Calu3 (cell line): ENCODE measurements around the gene MYEOV. TPM values are rescaled to one million over a fixed set of nuclear protein-coding genes. Genes with fewer than 3 reads are reported as not detected.
A peak's percentile ranks its signal among the peaks of the same experiment; 100 is the strongest.

Experiments
- BruUV-seq: library from RNA; stranded (reverse); fragments of 400-500 nt; replicated peaks from 2 replicates; lab custom pipeline; 2021; lab: Mats Ljungman, UMichigan
- CTCF ChIA-PET: fragments of 300-600 bp; sonication (Branson Sonifier 250); formaldehyde crosslinking; loops from one replicate; lab custom pipeline; 2022; ENCODE audit warnings: antibody characterized with exemption; lab: Charles Lee
- DNase-seq: peaks from one replicate; pipeline ENCODE4 v3.0.0; 2022
- H3K27ac Mint-ChIP-seq: one replicate; pipeline ENCODE4 v1.8.0; 2022; ENCODE audit warnings: mixed read lengths; ENCODE audit not compliant: unreplicated experiment
- H3K27me3 Mint-ChIP-seq: one replicate; pipeline ENCODE4 v1.8.0; 2022; ENCODE audit warnings: mixed read lengths; ENCODE audit not compliant: unreplicated experiment
- H3K36me3 Mint-ChIP-seq: one replicate; pipeline ENCODE4 v1.8.0; 2022; ENCODE audit warnings: mild to moderate bottlenecking, moderate library complexity, mixed read lengths; ENCODE audit not compliant: insufficient read depth, unreplicated experiment
- H3K4me1 Mint-ChIP-seq: one replicate; pipeline ENCODE4 v1.8.0; 2022; ENCODE audit warnings: mild to moderate bottlenecking, low read depth, mixed read lengths; ENCODE audit not compliant: unreplicated experiment
- H3K4me3 Mint-ChIP-seq: one replicate; pipeline ENCODE4 v1.8.0; 2022; ENCODE audit warnings: mild to moderate bottlenecking, low read depth, moderate library complexity, mixed read lengths; ENCODE audit not compliant: unreplicated experiment
- H3K9me3 Mint-ChIP-seq: one replicate; pipeline ENCODE4 v1.8.0; 2022; ENCODE audit warnings: low read depth, mixed read lengths; ENCODE audit not compliant: unreplicated experiment
- intact Hi-C: fragments of 100-400 bp; cut with micrococcal nuclease; formaldehyde crosslinking; loops from one replicate; pipeline ENCODE4 v1.10.0; 2022; ENCODE audit not compliant: unreplicated experiment
- total RNA-seq: library from RNA; stranded (reverse); gene quantifications from 2 replicates; pipeline ENCODE4 v1.2.3, GENCODE V29; 2022
- TF ChIP-seq, protein P1 (sequence below): fragments of 200-600 bp; IDR thresholded peaks from one replicate; pipeline ENCODE4 v1.8.0; 2022; ENCODE audit warnings: antibody characterized with exemption; ENCODE audit not compliant: unreplicated experiment

MYEOV gene
- total RNA-seq, 1 experiment from 2014 or later: 79.9 TPM

DNA sequence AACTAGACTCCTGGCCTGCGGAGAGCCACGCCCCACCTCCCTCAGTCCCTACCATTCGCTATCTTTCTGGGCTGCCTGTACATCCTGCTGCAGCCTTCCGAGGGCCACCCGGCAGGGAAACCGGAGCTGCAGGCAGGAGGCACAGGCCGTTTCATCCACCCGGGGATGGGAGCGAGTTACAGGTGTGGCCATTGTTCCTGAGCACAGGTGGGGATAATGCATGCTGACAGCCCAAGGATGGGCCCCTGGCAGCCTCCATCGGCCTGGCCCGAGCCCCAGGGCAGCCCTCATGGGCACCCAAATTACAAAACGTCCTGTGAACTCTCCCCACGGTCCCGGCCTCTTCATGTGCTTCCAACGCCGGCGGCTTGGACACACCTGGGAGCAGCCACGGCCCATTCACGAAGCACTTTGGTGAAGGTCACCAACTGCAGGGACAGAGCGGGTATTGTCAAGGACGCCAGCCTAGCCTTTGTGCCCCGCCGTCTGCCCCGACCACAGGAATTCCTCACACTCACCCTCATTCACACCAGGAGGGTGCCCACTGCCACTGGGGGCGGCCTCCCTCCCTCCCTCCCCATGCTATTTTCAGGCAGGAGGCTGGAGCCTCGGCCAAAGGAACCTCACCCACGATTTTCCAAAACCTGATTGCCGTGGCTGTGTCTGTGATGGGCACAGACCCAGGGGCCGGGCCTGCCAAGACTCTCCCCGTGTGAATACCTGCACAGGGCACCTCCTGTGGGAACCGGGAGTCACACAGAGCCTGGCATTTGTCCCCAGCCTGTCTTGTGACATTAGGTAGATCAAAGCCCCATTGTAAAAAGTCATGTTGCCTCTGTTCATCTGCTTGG is 42.1 kb upstream of the MYEOV start:
- no peaks in the 10 kb centered on the region for H3K27me3 Mint-ChIP-seq

GRCh38 chr11:69252490-69252837 is 41.5 kb upstream of the MYEOV start:
- BruUV-seq: no TSS peak
- Mint-ChIP-seq H3K9me3 (peaks cover 14% of the 10 kb centered on the region), H3K27me3 (no peaks in the 10 kb centered on the region), H3K4me1 (peaks cover 15% of the 10 kb centered on the region), H3K4me3 (peak overlapping the region; percentile 18), H3K36me3 (peaks cover 5% of the 10 kb centered on the region), H3K27ac (peak overlapping the region; percentile 52)
- CTCF ChIA-PET: interaction anchor here (0.7 kb wide), 1 partner anchor 55 kb away, joined by 3 read pairs; no protein-coding TSS in a partner anchor
- TF ChIP-seq, protein P1, sequence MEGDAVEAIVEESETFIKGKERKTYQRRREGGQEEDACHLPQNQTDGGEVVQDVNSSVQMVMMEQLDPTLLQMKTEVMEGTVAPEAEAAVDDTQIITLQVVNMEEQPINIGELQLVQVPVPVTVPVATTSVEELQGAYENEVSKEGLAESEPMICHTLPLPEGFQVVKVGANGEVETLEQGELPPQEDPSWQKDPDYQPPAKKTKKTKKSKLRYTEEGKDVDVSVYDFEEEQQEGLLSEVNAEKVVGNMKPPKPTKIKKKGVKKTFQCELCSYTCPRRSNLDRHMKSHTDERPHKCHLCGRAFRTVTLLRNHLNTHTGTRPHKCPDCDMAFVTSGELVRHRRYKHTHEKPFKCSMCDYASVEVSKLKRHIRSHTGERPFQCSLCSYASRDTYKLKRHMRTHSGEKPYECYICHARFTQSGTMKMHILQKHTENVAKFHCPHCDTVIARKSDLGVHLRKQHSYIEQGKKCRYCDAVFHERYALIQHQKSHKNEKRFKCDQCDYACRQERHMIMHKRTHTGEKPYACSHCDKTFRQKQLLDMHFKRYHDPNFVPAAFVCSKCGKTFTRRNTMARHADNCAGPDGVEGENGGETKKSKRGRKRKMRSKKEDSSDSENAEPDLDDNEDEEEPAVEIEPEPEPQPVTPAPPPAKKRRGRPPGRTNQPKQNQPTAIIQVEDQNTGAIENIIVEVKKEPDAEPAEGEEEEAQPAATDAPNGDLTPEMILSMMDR: no peak
- no peak for DNase-seq
- intact Hi-C loops: no loop called here

More for the DNA sequence above, 42.1 kb upstream of the MYEOV start:
- TF ChIP-seq, protein P1: no peak
- no TSS peak for BruUV-seq
- CTCF ChIA-PET: interaction anchor here (0.6 to 1.0 kb wide), 3 partner anchors 55 to 569 kb away, joined by 3 read pairs; no protein-coding TSS in a partner anchor
- Mint-ChIP-seq H3K36me3 (peaks cover 5% of the 10 kb centered on the region), H3K27ac (peak overlapping the region; percentile 52), H3K4me1 (peaks cover 15% of the 10 kb centered on the region), H3K4me3 (peak overlapping the region; percentile 18), H3K9me3 (peaks cover 14% of the 10 kb centered on the region)
- intact Hi-C loops: no loop called here
- peak; percentile 58 for DNase-seq

DNA sequence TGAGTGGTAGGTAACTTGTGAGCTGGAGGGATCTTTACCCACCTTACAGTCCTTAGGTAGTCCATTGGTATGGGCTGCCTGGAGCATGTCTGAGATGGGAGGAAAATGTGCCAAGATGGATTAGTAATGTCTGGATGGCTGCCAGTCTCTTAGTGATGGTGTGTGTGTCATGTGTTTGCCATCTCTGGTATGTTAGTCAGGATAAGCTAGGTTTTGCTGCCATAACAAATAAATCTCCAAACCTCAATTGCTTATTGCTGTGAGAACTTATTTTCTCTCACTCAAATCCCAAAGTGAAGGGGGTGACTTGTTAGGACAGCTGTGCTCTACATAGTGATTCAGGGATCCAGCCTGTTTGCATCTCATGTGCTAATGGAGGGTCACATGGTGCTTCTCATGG is 40.9 kb upstream of the MYEOV start:
- TF ChIP-seq, protein P1: no peak
- Mint-ChIP-seq H3K4me1 (peaks cover 15% of the 10 kb centered on the region), H3K9me3 (peaks cover 14% of the 10 kb centered on the region), H3K4me3 (no peak overlapping the region), H3K27me3 (no peaks in the 10 kb centered on the region), H3K27ac (peak overlapping the region; percentile 52), H3K36me3 (peaks cover 5% of the 10 kb centered on the region)
- peak; percentile 29 for DNase-seq
- intact Hi-C loops: no loop called here
- BruUV-seq: no TSS peak
- CTCF ChIA-PET: no interaction called here

DNA sequence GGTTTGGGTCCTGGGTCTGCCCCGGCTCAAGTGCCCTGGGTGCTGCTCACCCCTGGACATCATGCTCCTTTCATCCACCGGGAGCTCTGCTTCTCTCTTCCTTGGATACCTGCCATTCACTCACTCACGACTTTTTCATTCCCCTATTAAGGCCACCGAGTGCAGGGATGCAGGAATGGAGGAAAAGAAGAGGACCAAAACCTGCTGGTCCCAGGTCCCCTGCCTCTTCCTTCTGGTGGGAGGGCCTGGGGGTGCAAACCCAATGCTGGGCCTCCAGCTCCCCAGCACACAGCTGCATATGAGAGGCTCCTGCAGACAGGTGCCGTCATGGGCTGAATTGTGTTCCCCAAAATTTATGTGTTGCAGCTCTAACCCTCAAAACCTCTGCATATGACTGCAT is 36.8 kb upstream of the MYEOV start:
- DNase-seq: no peak
- Mint-ChIP-seq H3K4me1 (peaks cover 18% of the 10 kb centered on the region), H3K9me3 (peaks cover 15% of the 10 kb centered on the region), H3K27ac (no peak overlapping the region), H3K27me3 (no peaks in the 10 kb centered on the region), H3K36me3 (peaks cover 5% of the 10 kb centered on the region), H3K4me3 (no peak overlapping the region)
- no TSS peak for BruUV-seq
- TF ChIP-seq, protein P1: no peak
- CTCF ChIA-PET: no interaction called here
- intact Hi-C loops: no loop called here
